Ovary (tissue), 9 donors: ENCODE results near the gene HDAC9. TPM values are rescaled to one million over a fixed set of nuclear protein-coding genes. Genes with fewer than 3 reads are reported as not detected.

Experiments used
- DNase-seq, 5 donors: peaks; one replicate each; pipeline ENCODE4 v3.0.0-alpha.2; 2019 to 2020
- H3K27ac ChIP-seq, 2 donors: fragments of 200-600 bp; one replicate each; pipeline versions ENCODE4 v1.5.1 to v1.8.0; 2019 to 2022
- H3K27me3 ChIP-seq: fragments of 200-600 bp; one replicate; pipeline ENCODE4 v1.8.0; 2022
- H3K36me3 ChIP-seq: fragments of 200-600 bp; sonication (generic); one replicate; pipeline ENCODE4 v1.5.1; 2019
- H3K4me1 ChIP-seq: one replicate; pipeline ENCODE4 v1.8.1; 2013; ENCODE audit warnings: mild to moderate bottlenecking, moderate library complexity; ENCODE audit not compliant: insufficient read depth
- H3K4me3 ChIP-seq: fragments of 200-600 bp; sonication (generic); one replicate; pipeline ENCODE4 v1.5.1; 2017
- H3K9me3 ChIP-seq, 2 donors: fragments of 200-600 bp in 1 of 2; sonication (generic) in 1 of 2; one replicate each; pipeline versions ENCODE4 v1.5.1 to v1.8.1; 2013 to 2019; ENCODE audit warnings: mild to moderate bottlenecking in 1 of 2, moderate library complexity in 1 of 2
- CTCF ChIP-seq, 3 donors: fragments of 450-650 bp in 2 of 3; fragments of 200-600 bp in 1 of 3; IDR thresholded peaks; one replicate each; pipeline versions ENCODE4 v1.5.1 to v1.8.0; 2016 to 2022; ENCODE audit warnings: antibody characterized with exemption in 3 of 3, mild to moderate bottlenecking in 1 of 3
- EP300 ChIP-seq: sonication (generic); formaldehyde crosslinking; IDR thresholded peaks from one replicate; pipeline ENCODE4 v1.6.1; 2017; ENCODE audit warnings: antibody characterized with exemption
- POLR2A ChIP-seq: fragments of 450-650 bp; IDR thresholded peaks from one replicate; pipeline ENCODE4 v1.6.1; 2017; ENCODE audit warnings: antibody characterized with exemption, mild to moderate bottlenecking, moderate library complexity
- WGBS, 3 donors: extraction: QIAGEN DNeasy Blood & Tissue Kit in 1 of 3; methylation state at CpG; one replicate each; pipeline versions ENCODE4 v1.1.5 to v1.1.7; 2013 to 2017; 5-methylcytosine and 5-hydroxymethylcytosine counted together
- intact Hi-C, 4 donors: fragments of 100-400 bp; cut with DNase I; formaldehyde crosslinking; loops; one replicate each; pipeline versions ENCODE4 v1.11.0 to v1.15.1; 2022 to 2023
- polyA plus RNA-seq, 2 donors: library from polyadenylated mRNA; stranded (reverse); fragments of 200-250 nt in 1 of 2; fragments of 350-450 nt in 1 of 2; fragmentation: Illumina TruSeq in 1 of 2; extraction: RNeasy Lipid Tissue Mini Kit (QIAGEN cat#74804) in 1 of 2; gene quantifications; one replicate each; pipeline ENCODE4 v1.2.3, GENCODE V29; 2013 to 2014
- total RNA-seq, 7 donors: library from RNA; depleted of rRNA in 2 of 7; stranded (reverse); fragments of >200 nt in 2 of 7; fragmentation: NEBNext Ultra II Directional in 3 of 7; extraction: Animal tissue kit (Norgen Biotek cat#: 25700) in 3 of 7; gene quantifications; one replicate each; pipeline versions ENCODE4 v1.1.0 to v1.2.4, GENCODE V29; 2016 to 2023
- donor health status: DM: no; HTN: no; CAD: no; lungs with moderate emphysema.
- donor health status: DM: no; HTN: no; CAD: no.
- donor health status: Bipolar disorder and iron deficiency.
- donor health status: DM: yes; HTN: yes; CAD: no.
- donor health status: DM: no; HTN: no; CAD: no.
- donor health status: DM: yes; HTN: yes; CAD: no.

Gene HDAC9
- total and polyA plus RNA-seq, 9 donors: 1.7 to 22.3 (median 6.0) TPM

- 86 to 92% (median 88%) methylated on average over 6 of the region's 6 CpGs for WGBS, 3 donors
- no peak overlapping the region for H3K27ac ChIP-seq
- no peaks in the 10 kb centered on the region for H3K36me3 ChIP-seq
- no peaks in the 10 kb centered on the region for H3K9me3 ChIP-seq
- no peak for DNase-seq
- H3K4me3 ChIP-seq: no peak overlapping the region
- H3K27me3 ChIP-seq: no peaks in the 10 kb centered on the region
- intact Hi-C loops: no loop called here
- H3K4me1 ChIP-seq: no peaks in the 10 kb centered on the region
- TF ChIP-seq POLR2A: no peak
- TF ChIP-seq CTCF (IDR thresholded peaks at IDR 0.05): no peak
- TF ChIP-seq EP300: no peak
These were observed 23.0 kb downstream of the HDAC9 start for GRCh38 chr7:18518555-18518954.

- Histone ChIP-seq H3K4me1 (no peaks in the 10 kb centered on the region), H3K27ac (no peak overlapping the region), H3K27me3 (no peaks in the 10 kb centered on the region), H3K36me3 (no peaks in the 10 kb centered on the region), H3K4me3 (no peak overlapping the region), H3K9me3 (no peaks in the 10 kb centered on the region)
- 46 to 52% (median 48%) methylated on average over 5 of the region's 5 CpGs for WGBS, 3 donors
- TF ChIP-seq EP300 (no peak), POLR2A (no peak), CTCF (IDR thresholded peaks at IDR 0.05) (no peak)
- no peak for DNase-seq
- intact Hi-C loops: no loop called here
These were observed 25.1 kb downstream of the HDAC9 start for GRCh38 chr7:18520450-18521235.

DNA sequence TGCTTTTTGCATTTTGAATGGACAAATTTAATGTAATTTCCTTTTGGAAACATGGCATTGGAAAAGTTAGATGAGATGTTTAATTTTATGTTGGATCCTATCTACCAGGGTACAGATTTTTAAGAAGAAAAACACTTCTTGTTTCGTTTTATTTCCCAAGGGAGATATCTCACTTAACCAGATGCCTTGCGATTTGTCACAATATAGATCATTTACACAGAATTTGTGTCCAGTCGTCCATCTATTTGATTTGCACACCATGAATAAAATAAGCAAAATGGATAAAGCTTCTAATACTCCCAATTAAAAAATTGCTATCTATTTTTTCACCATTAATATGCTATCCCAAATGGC is 25.7 kb downstream of the HDAC9 start:
- intact Hi-C loops: no loop called here
- Histone ChIP-seq H3K36me3 (no peaks in the 10 kb centered on the region), H3K27ac (no peak overlapping the region), H3K4me3 (no peak overlapping the region), H3K27me3 (no peaks in the 10 kb centered on the region), H3K9me3 (no peaks in the 10 kb centered on the region), H3K4me1 (no peaks in the 10 kb centered on the region)
- TF ChIP-seq POLR2A: no peak
- no peak for TF ChIP-seq CTCF (IDR thresholded peaks at IDR 0.05)
- no peak for TF ChIP-seq EP300
- no peak for DNase-seq
- 79 to 81% (median 80%) methylated on average over 3 of the region's 3 CpGs for WGBS, 3 donors

GRCh38 chr7:18521945-18522566 is 26.5 kb downstream of the HDAC9 start:
- intact Hi-C loops: no loop called here
- 68 to 81% (median 69%) methylated on average over 5 of the region's 5 CpGs for WGBS, 3 donors
- TF ChIP-seq EP300 (no peak), CTCF (IDR thresholded peaks at IDR 0.05) (no peak), POLR2A (no peak)
- H3K36me3 ChIP-seq: no peaks in the 10 kb centered on the region
- no peaks in the 10 kb centered on the region for H3K27me3 ChIP-seq
- no peak overlapping the region for H3K27ac ChIP-seq
- no peak overlapping the region for H3K4me3 ChIP-seq
- no peaks in the 10 kb centered on the region for H3K9me3 ChIP-seq
- no peak for DNase-seq
- no peaks in the 10 kb centered on the region for H3K4me1 ChIP-seq
